ENCODE measurements around the gene PKN3.

Gene PKN3

GRCh38 chr9:128718475-128718874 is 16.2 kb downstream of the PKN3 start:
- DNase-seq, result no peak

GRCh38 chr9:128719919-128720605 is 17.8 kb downstream of the PKN3 start:
- DNase-seq, result no peak

GRCh38 chr9:128720841-128721486 is 18.7 kb downstream of the PKN3 start:
- no peak for DNase-seq

GRCh38 chr9:128721487-128722010 is 19.2 kb downstream of the PKN3 start:
- no peak for DNase-seq

GRCh38 chr9:128722380-128723351 is 20.4 kb downstream of the PKN3 start:
- no peak for DNase-seq

GRCh38 chr9:128723352-128723865 is 21.1 kb downstream of the PKN3 start:
- DNase-seq, result no peak

- DNase-seq, result peak; percentile 93
Observed at GRCh38 chr9:128723866-128724743, 21.8 kb downstream of the PKN3 start, which contains the start of gene ZDHHC12. Gene ZDHHC12, minus strand, starts transcription at chr9:128724127. Its CDS starts 34 bp downstream, at chr9:128724093.

GRCh38 chr9:128724744-128725211 is 22.5 kb downstream of the PKN3 start:
- peak; percentile 53 for DNase-seq

- DNase-seq, result no peak
Observed at GRCh38 chr9:128727640-128728248, 25.4 kb downstream of the PKN3 start.

GRCh38 chr9:128728298-128728697 is 26.0 kb downstream of the PKN3 start:
- DNase-seq, result no peak

GRCh38 chr9:128729302-128729701 is 27.0 kb downstream of the PKN3 start:
- no peak for DNase-seq

- no peak for DNase-seq
Observed at GRCh38 chr9:128729766-128730517, 27.6 kb downstream of the PKN3 start.

- no peak for DNase-seq
Observed at GRCh38 chr9:128731093-128731492, 28.8 kb downstream of the PKN3 start.

GRCh38 chr9:128731691-128732090 is 29.4 kb downstream of the PKN3 start:
- DNase-seq, result no peak

GRCh38 chr9:128732576-128732975 is 30.3 kb downstream of the PKN3 start:
- DNase-seq, result no peak

- DNase-seq, result peak; percentile 92
Observed at GRCh38 chr9:128733256-128733655, 31.0 kb downstream of the PKN3 start.

GRCh38 chr9:128735373-128735772 is 33.1 kb downstream of the PKN3 start:
- DNase-seq, result peak; percentile 18

GRCh38 chr9:128742401-128742800 is 40.1 kb downstream of the PKN3 start:
- no peak for DNase-seq

GRCh38 chr9:128743421-128743820 is 41.1 kb downstream of the PKN3 start:
- no peak for DNase-seq

GRCh38 chr9:128747241-128747640 is 44.9 kb downstream of the PKN3 start:
- no peak for DNase-seq
